ENCODE data around the gene TAS2R14. TPM values are rescaled to one million over a fixed set of nuclear protein-coding genes. Genes with fewer than 3 reads are reported as not detected.

Gene TAS2R14
- total and polyA plus RNA-seq, 2 of the 13 experiments (the other 11 are each of a cell fraction or from before 2014, with no cell fraction given), result 1.1 to 2.3 TPM

GRCh38 chr12:10966314-10966713, 27.3 kb upstream of the TAS2R14 start:
- Histone ChIP-seq H3K9ac (ENCODE audit: insufficient read depth, low read depth, low read length) (no peak overlapping the region), H3K4me1 (ENCODE audit: insufficient read depth, low read length) (no peaks in the 10 kb centered on the region), H3K27ac (ENCODE audit: extremely low read length, insufficient read depth, low read length) (no peak overlapping the region), H3K4me3 (replicated peaks in 1 of 3; ENCODE audit: insufficient read depth in 1 of 3, low read depth in 2 of 3, low read length in 3 of 3) (no peak overlapping the region), H2AFZ (ENCODE audit: low read length) (no peak overlapping the region), H4K20me1 (ENCODE audit: insufficient read depth, low read length) (no peaks in the 10 kb centered on the region), H3K4me2 (ENCODE audit: low read depth, low read length) (no peak overlapping the region), H3K27me3 (ENCODE audit: control insufficient read depth in 1 of 2, insufficient read depth in 2 of 2, low read length in 2 of 2) (no peaks in the 10 kb centered on the region), H3K36me3 (replicated peaks in 1 of 2; ENCODE audit: control insufficient read depth in 1 of 2, insufficient read depth in 2 of 2, low read length in 2 of 2) (0 out of 5 replicates have a peak, but pooled peaks cover 0 to 4% of the 10 kb centered on the region in 2 experiments), H3K79me2 (ENCODE audit: insufficient read depth, low read length) (no peaks in the 10 kb centered on the region), H3K9me3 (ENCODE audit: low read length) (no peaks in the 10 kb centered on the region)
- FAIRE-seq (no peak), ATAC-seq (no peak), DNase-seq (ENCODE audit: low spot score) (no peak)
- ChIA-PET POLR2A (no interaction called here), CTCF (ENCODE audit: low intra/inter-chr PET ratio, low total read pairs) (no interaction called here)
- in situ Hi-C loops (cut with HindIII; ENCODE audit: extremely low pct_ligation_motif_present, low pct_unique_long_range_greater_than_20kb), result no loop called here
- TF ChIP-seq, protein P1, sequence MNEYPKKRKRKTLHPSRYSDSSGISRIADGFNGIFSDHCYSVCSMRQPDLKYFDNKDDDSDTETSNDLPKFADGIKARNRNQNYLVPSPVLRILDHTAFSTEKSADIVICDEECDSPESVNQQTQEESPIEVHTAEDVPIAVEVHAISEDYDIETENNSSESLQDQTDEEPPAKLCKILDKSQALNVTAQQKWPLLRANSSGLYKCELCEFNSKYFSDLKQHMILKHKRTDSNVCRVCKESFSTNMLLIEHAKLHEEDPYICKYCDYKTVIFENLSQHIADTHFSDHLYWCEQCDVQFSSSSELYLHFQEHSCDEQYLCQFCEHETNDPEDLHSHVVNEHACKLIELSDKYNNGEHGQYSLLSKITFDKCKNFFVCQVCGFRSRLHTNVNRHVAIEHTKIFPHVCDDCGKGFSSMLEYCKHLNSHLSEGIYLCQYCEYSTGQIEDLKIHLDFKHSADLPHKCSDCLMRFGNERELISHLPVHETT (CRISPR knock-in tag; conservative IDR thresholded peaks at IDR 0.05), result no peak
- TF ChIP-seq MAZ (IDR thresholded peaks at IDR 0.05; ENCODE audit: borderline replicate concordance, low read depth, low read length) (no peak), MAZ (CRISPR knock-in tag; IDR thresholded peaks at IDR 0.05; ENCODE audit: low read depth) (no peak), PAX8 (CRISPR knock-in tag; IDR thresholded peaks at IDR 0.05; ENCODE audit: borderline replicate concordance) (no peak), ZNF530 (CRISPR knock-in tag; IDR thresholded peaks at IDR 0.05; ENCODE audit: low read depth) (no peak), SAP130 (CRISPR knock-in tag; IDR thresholded peaks at IDR 0.05; ENCODE audit: low read depth) (no peak), THAP7 (CRISPR knock-in tag; IDR thresholded peaks at IDR 0.05) (no peak), MYPOP (CRISPR knock-in tag; IDR thresholded peaks at IDR 0.05) (no peak), ZNF781 (CRISPR knock-in tag; IDR thresholded peaks at IDR 0.05; ENCODE audit: borderline replicate concordance, not compliant biosample characterization) (no peak), MZF1 (CRISPR knock-in tag; IDR thresholded peaks at IDR 0.05; ENCODE audit: borderline replicate concordance) (no peak)
- no TSS peak for BruUV-seq (replicated peaks)
- intact Hi-C loops (cut with micrococcal nuclease; ENCODE audit: unreplicated experiment), result no loop called here
